Activated T-helper 17 cell treated with anti-CD3 and anti-CD28 coated beads, Interleukin-2, amount 50 U/mL, for 72 hours (primary cell): Measurements from ENCODE around the gene ESRRA. TPM values are rescaled to one million over a fixed set of nuclear protein-coding genes. Genes with fewer than 3 reads are reported as not detected.

Experiments
- ATAC-seq: fragments of 150-1000 bp; cut with Tn5 transposase; replicated peaks from 2 replicates; pipeline ENCODE4 v1.10.0; 2021; ENCODE audit warnings: mild to moderate bottlenecking, moderate library complexity
- H3K27ac Mint-ChIP-seq: one replicate; pipeline ENCODE4 v1.8.0; 2022; ENCODE audit warnings: mixed read lengths
- H3K27me3 Mint-ChIP-seq: one replicate; pipeline ENCODE4 v1.8.0; 2022; ENCODE audit warnings: mixed read lengths
- H3K36me3 Mint-ChIP-seq: one replicate; pipeline ENCODE4 v1.8.0; 2022; ENCODE audit warnings: low read depth, mild to moderate bottlenecking, mixed read lengths
- H3K4me1 Mint-ChIP-seq: one replicate; pipeline ENCODE4 v1.8.0; 2022; ENCODE audit warnings: mixed read lengths
- H3K4me3 Mint-ChIP-seq: one replicate; pipeline ENCODE4 v1.8.0; 2022; ENCODE audit warnings: mild to moderate bottlenecking, mixed read lengths
- H3K9me3 Mint-ChIP-seq: one replicate; pipeline ENCODE4 v1.8.0; 2022; ENCODE audit warnings: mixed read lengths
- total RNA-seq, 2 donors: library from RNA; stranded (reverse); gene quantifications; one replicate each; pipeline ENCODE4 v1.2.3, GENCODE V29; 2022

ESRRA gene
- total RNA-seq, 2 donors from 2014 or later: 31.2 to 55.7 TPM

- peak; percentile 94 for ATAC-seq
- peak within 1 kb of the TSS; percentile 75 for H3K27ac Mint-ChIP-seq
Observed at GRCh38 chr11:64284048-64284961, 21.0 kb upstream of the ESRRA start, which contains the start of gene BAD. TSS of gene BAD (minus strand) at chr11:64284665. CDS start at chr11:64284368, 297 bp downstream.

GRCh38 chr11:64284962-64285884, 20.1 kb upstream of the ESRRA start, which contains the start of gene GPR137:
TSS of gene GPR137 (plus strand) at chr11:64285848. CDS start at chr11:64286525, 677 bp downstream.
- H3K27me3 Mint-ChIP-seq: no peaks in the 10 kb centered on the region
- peak within 1 kb of the TSS; percentile 90 for H3K27ac Mint-ChIP-seq
- no peaks in the 10 kb centered on the region for H3K9me3 Mint-ChIP-seq
- H3K4me3 Mint-ChIP-seq: peak within 1 kb of the TSS; percentile 80
- H3K36me3 Mint-ChIP-seq: peaks cover 19% of the 10 kb centered on the region
- H3K4me1 Mint-ChIP-seq: peaks cover 10% of the 10 kb centered on the region
- ATAC-seq: peak; percentile 68

More at GRCh38 chr11:64284048-64284961, 21.0 kb upstream of the ESRRA start, which contains the start of gene BAD:
- H3K4me1 Mint-ChIP-seq: peaks cover 10% of the 10 kb centered on the region
- peak within 1 kb of the TSS; percentile 80 for H3K4me3 Mint-ChIP-seq
- no peaks in the 10 kb centered on the region for H3K27me3 Mint-ChIP-seq
- H3K9me3 Mint-ChIP-seq: no peaks in the 10 kb centered on the region
- peaks cover 26% of the 10 kb centered on the region for H3K36me3 Mint-ChIP-seq

GRCh38 chr11:64285885-64286800, 19.2 kb upstream of the ESRRA start:
- peaks cover 23% of the 10 kb centered on the region for H3K36me3 Mint-ChIP-seq
- H3K27ac Mint-ChIP-seq: peak overlapping the region; percentile 90
- peaks cover 9% of the 10 kb centered on the region for H3K4me1 Mint-ChIP-seq
- peak overlapping the region; percentile 80 for H3K4me3 Mint-ChIP-seq
- no peak for ATAC-seq
- H3K27me3 Mint-ChIP-seq: peaks cover 4% of the 10 kb centered on the region
- no peaks in the 10 kb centered on the region for H3K9me3 Mint-ChIP-seq

GRCh38 chr11:64286801-64287159, 18.5 kb upstream of the ESRRA start:
- Mint-ChIP-seq H3K4me3 (peak overlapping the region; percentile 80), H3K4me1 (peaks cover 5% of the 10 kb centered on the region), H3K27ac (peak overlapping the region; percentile 90), H3K36me3 (peaks cover 16% of the 10 kb centered on the region), H3K9me3 (no peaks in the 10 kb centered on the region), H3K27me3 (peaks cover 4% of the 10 kb centered on the region)
- no peak for ATAC-seq

- Mint-ChIP-seq H3K4me1 (peaks cover 5% of the 10 kb centered on the region), H3K27ac (no peak overlapping the region), H3K36me3 (peaks cover 9% of the 10 kb centered on the region), H3K9me3 (no peaks in the 10 kb centered on the region), H3K27me3 (peaks cover 4% of the 10 kb centered on the region), H3K4me3 (no peak overlapping the region)
- no peak for ATAC-seq
Observed at GRCh38 chr11:64287676-64288352, 17.5 kb upstream of the ESRRA start.

GRCh38 chr11:64288353-64288750, 17.0 kb upstream of the ESRRA start:
- peaks cover 6% of the 10 kb centered on the region for H3K36me3 Mint-ChIP-seq
- H3K27me3 Mint-ChIP-seq: peaks cover 4% of the 10 kb centered on the region
- H3K27ac Mint-ChIP-seq: no peak overlapping the region
- no peak for ATAC-seq
- no peak overlapping the region for H3K4me3 Mint-ChIP-seq
- H3K4me1 Mint-ChIP-seq: peaks cover 5% of the 10 kb centered on the region
- H3K9me3 Mint-ChIP-seq: no peaks in the 10 kb centered on the region

- H3K27ac Mint-ChIP-seq: no peak overlapping the region
- H3K27me3 Mint-ChIP-seq: peaks cover 4% of the 10 kb centered on the region
- no peaks in the 10 kb centered on the region for H3K9me3 Mint-ChIP-seq
- H3K4me3 Mint-ChIP-seq: no peak overlapping the region
- H3K4me1 Mint-ChIP-seq: peaks cover 5% of the 10 kb centered on the region
- peaks cover 6% of the 10 kb centered on the region for H3K36me3 Mint-ChIP-seq
- ATAC-seq: no peak
Observed at GRCh38 chr11:64289002-64289564, 16.2 kb upstream of the ESRRA start.

- H3K4me3 Mint-ChIP-seq: peak overlapping the region; percentile 60
- peaks cover 5% of the 10 kb centered on the region for H3K4me1 Mint-ChIP-seq
- H3K27me3 Mint-ChIP-seq: peaks cover 16% of the 10 kb centered on the region
- no peak overlapping the region for H3K27ac Mint-ChIP-seq
- no peak for ATAC-seq
- H3K36me3 Mint-ChIP-seq: peaks cover 6% of the 10 kb centered on the region
- H3K9me3 Mint-ChIP-seq: no peaks in the 10 kb centered on the region
Observed at GRCh38 chr11:64290352-64291261, 14.7 kb upstream of the ESRRA start.

GRCh38 chr11:64291262-64291751, 14.0 kb upstream of the ESRRA start, which contains the start of gene KCNK4:
TSS of gene KCNK4 (plus strand) at chr11:64291302. CDS start at chr11:64293019, 1,717 bp downstream.
- peaks cover 22% of the 10 kb centered on the region for H3K27me3 Mint-ChIP-seq
- H3K4me3 Mint-ChIP-seq: peak within 1 kb of the TSS; percentile 60
- H3K9me3 Mint-ChIP-seq: no peaks in the 10 kb centered on the region
- H3K36me3 Mint-ChIP-seq: peaks cover 6% of the 10 kb centered on the region
- ATAC-seq: no peak
- no peak within 1 kb of the TSS for H3K27ac Mint-ChIP-seq
- peaks cover 5% of the 10 kb centered on the region for H3K4me1 Mint-ChIP-seq

GRCh38 chr11:64291752-64292459, 13.4 kb upstream of the ESRRA start:
- no peaks in the 10 kb centered on the region for H3K9me3 Mint-ChIP-seq
- peaks cover 6% of the 10 kb centered on the region for H3K36me3 Mint-ChIP-seq
- peak; percentile 40 for ATAC-seq
- no peak overlapping the region for H3K27ac Mint-ChIP-seq
- peaks cover 26% of the 10 kb centered on the region for H3K27me3 Mint-ChIP-seq
- peak overlapping the region; percentile 29 for H3K4me3 Mint-ChIP-seq
- no peaks in the 10 kb centered on the region for H3K4me1 Mint-ChIP-seq

- Mint-ChIP-seq H3K4me1 (no peaks in the 10 kb centered on the region), H3K4me3 (peak overlapping the region; percentile 29), H3K27ac (no peak overlapping the region), H3K9me3 (no peaks in the 10 kb centered on the region), H3K36me3 (peaks cover 6% of the 10 kb centered on the region), H3K27me3 (peaks cover 33% of the 10 kb centered on the region)
- peak; percentile 14 for ATAC-seq
Observed at GRCh38 chr11:64292460-64293254, 12.7 kb upstream of the ESRRA start.
